Neutrophil (primary cell): ENCODE results near the gene RPS6KA2.
"Not testable (repeated sequence)": the region's sequence is repeated elsewhere in the genome, so short reads cannot be mapped to it uniquely, and the experiment has no call there.

ENCODE experiments used
- H3K27ac ChIP-seq: fragments of 200-600 bp; sonication (generic); 2 replicates; pipeline ENCODE4 v1.5.1; 2016; ENCODE audit warnings: mild to moderate bottlenecking, moderate library complexity
- H3K27me3 ChIP-seq: fragments of 200-600 bp; sonication (generic); 2 replicates; pipeline ENCODE4 v1.6.0; 2016; ENCODE audit warnings: mild to moderate bottlenecking
- H3K36me3 ChIP-seq: fragments of 200-600 bp; sonication (generic); 2 replicates; pipeline ENCODE4 v1.5.1; 2017
- H3K4me1 ChIP-seq, 2 experiments: fragments of 200-600 bp in 1 of 2; sonication (generic) in 1 of 2; 1 replicate in 1 of 2; 2 replicates in 1 of 2; pipeline versions ENCODE4 v1.5.1 to v1.6.1; 2013 to 2016; ENCODE audit warnings: low read depth in 1 of 2, low read length in 1 of 2, mild to moderate bottlenecking in 1 of 2, moderate library complexity in 1 of 2; ENCODE audit not compliant: control insufficient read depth in 1 of 2, insufficient read depth in 1 of 2
- H3K4me3 ChIP-seq, 2 experiments: fragments of 200-600 bp in 1 of 2; sonication (generic) in 1 of 2; 1 replicate in 1 of 2; 2 replicates in 1 of 2; pipeline ENCODE4 v1.5.1; 2013 to 2016; ENCODE audit warnings: low read depth in 1 of 2, low read length in 1 of 2, mild to moderate bottlenecking in 1 of 2, moderate library complexity in 1 of 2
- H3K9me3 ChIP-seq: fragments of 200-600 bp; sonication (generic); 2 replicates; pipeline ENCODE4 v1.5.1; 2016
- TF ChIP-seq, protein P1 (sequence below): fragments of 200-600 bp; sonication (generic); IDR thresholded peaks from 2 replicates; pipeline ENCODE4 v1.5.1; 2016; ENCODE audit warnings: antibody characterized with exemption

RPS6KA2 gene

GRCh38 chr6:166539543-166539942 is 87.5 kb downstream of the RPS6KA2 start:
- Histone ChIP-seq H3K4me1 (peaks cover 4 to 12% of the 10 kb centered on the region in 2 experiments), H3K36me3 (peaks cover 25% of the 10 kb centered on the region), H3K27me3 (no peaks in the 10 kb centered on the region), H3K4me3 (no peak overlapping the region), H3K9me3 (no peaks in the 10 kb centered on the region), H3K27ac (no peak overlapping the region)
- TF ChIP-seq, protein P1, sequence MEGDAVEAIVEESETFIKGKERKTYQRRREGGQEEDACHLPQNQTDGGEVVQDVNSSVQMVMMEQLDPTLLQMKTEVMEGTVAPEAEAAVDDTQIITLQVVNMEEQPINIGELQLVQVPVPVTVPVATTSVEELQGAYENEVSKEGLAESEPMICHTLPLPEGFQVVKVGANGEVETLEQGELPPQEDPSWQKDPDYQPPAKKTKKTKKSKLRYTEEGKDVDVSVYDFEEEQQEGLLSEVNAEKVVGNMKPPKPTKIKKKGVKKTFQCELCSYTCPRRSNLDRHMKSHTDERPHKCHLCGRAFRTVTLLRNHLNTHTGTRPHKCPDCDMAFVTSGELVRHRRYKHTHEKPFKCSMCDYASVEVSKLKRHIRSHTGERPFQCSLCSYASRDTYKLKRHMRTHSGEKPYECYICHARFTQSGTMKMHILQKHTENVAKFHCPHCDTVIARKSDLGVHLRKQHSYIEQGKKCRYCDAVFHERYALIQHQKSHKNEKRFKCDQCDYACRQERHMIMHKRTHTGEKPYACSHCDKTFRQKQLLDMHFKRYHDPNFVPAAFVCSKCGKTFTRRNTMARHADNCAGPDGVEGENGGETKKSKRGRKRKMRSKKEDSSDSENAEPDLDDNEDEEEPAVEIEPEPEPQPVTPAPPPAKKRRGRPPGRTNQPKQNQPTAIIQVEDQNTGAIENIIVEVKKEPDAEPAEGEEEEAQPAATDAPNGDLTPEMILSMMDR = no peak

- not testable (repeated sequence) for H3K9me3 ChIP-seq, H3K4me3 ChIP-seq, H3K27ac ChIP-seq, H3K27me3 ChIP-seq
- H3K36me3 ChIP-seq = peaks cover 25% of the 10 kb centered on the region
- H3K4me1 ChIP-seq = peaks cover 4 to 12% of the 10 kb centered on the region in 2 experiments
Observed at GRCh38 chr6:166539011-166539385, 88.1 kb downstream of the RPS6KA2 start.

- Histone ChIP-seq H3K27ac (no peak overlapping the region), H3K4me3 (no peak overlapping the region), H3K4me1 (peaks cover 4 to 12% of the 10 kb centered on the region in 2 experiments), H3K36me3 (peaks cover 28% of the 10 kb centered on the region), H3K27me3 (no peaks in the 10 kb centered on the region), H3K9me3 (no peaks in the 10 kb centered on the region)
- TF ChIP-seq, protein P1 = no peak
Observed at GRCh38 chr6:166538297-166539010, 88.6 kb downstream of the RPS6KA2 start.

DNA sequence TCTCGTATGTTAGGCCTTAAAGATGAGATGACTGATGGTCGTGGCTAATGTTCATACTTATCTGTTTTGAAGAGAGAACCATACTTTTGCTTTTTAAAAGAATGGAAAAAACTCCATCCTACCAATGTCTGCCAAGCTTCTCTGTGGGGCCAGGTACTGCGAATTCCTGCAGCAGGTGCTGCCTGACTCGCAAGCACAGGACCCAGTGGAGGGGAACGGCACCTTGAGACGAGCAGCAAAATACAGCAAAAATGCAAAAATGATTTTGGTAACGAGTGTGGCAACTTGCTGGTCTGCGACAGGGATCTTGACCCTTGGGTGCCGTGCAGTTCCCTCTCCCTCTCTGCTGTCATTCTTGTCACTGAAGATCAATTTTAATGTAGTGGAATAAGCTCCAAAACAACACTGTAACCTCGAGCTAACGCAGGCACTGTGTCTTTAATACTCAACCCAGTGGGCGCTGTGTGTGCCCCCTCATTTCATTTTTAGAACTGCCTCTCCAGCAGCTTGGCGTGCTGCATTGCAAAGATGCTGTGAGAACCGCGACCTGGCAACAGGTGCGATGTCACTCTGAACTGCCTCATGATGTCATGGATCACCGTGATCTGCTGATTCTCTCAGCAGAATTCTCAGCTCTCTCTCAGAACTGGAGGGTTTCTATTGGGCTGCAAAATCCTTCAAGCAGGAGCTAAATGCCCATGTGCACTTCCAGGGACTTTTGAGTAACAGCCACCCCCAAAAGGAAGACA is 92.2 kb downstream of the RPS6KA2 start:
- H3K36me3 ChIP-seq = peaks cover 59% of the 10 kb centered on the region
- H3K4me3 ChIP-seq = no peak overlapping the region
- no peaks in the 10 kb centered on the region for H3K9me3 ChIP-seq
- H3K4me1 ChIP-seq = peaks cover 4 to 12% of the 10 kb centered on the region in 2 experiments
- no peaks in the 10 kb centered on the region for H3K27me3 ChIP-seq
- TF ChIP-seq, protein P1 = no peak
- no peak overlapping the region for H3K27ac ChIP-seq

DNA sequence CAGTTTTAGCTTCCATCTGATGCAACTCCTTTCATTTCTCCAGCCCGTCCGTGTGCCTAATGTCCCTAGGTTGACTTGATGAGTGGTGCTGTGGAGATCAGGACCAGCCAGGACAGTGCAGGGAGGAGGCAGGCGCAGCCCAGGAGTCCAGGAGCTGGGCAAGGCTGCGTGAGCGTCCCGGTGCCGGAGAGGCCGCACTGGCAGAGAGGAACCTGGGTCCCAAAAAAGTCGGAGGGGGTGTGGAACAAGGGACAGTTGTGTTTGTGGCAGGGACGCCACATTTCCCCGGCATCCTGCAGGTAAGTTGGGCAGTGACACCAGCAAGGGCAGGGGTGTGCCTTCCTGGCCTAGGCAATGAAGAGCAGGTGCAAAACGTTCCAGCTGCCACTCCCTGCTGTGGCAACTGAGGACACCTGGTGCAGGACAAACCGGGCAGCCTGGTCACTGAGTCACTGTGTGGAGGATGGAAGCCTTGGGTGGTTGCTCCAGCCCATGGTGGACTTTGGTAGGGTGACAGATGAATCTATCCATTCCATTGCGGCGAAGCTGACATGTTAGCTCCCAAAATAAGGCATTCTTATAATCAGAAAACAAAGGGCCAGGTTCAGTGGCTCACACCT is 93.7 kb downstream of the RPS6KA2 start:
- TF ChIP-seq, protein P1 = no peak
- Histone ChIP-seq H3K4me1 (peaks cover 4 to 9% of the 10 kb centered on the region in 2 experiments), H3K36me3 (peaks cover 67% of the 10 kb centered on the region), H3K27me3 (no peaks in the 10 kb centered on the region), H3K4me3 (no peak overlapping the region), H3K9me3 (no peaks in the 10 kb centered on the region), H3K27ac (no peak overlapping the region)

DNA sequence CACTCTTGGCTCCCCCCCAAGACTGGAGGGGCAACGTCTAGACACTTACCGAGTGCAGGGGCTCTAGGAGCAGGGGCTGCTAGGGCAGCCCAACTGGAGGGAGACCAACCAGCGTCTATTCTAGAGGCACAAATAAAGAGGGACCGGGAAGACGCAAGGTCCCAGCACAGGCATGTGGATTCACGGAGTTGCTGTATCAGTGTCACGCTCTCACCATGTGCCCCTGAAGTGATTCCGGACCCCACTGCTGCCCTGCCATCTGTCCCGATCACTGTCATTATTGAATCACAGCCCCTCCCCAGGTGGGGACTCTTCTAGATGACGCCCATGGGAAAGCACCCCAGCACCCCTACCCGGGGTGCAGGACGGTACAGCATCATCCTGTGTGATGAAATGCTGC is 94.7 kb downstream of the RPS6KA2 start:
- H3K4me1 ChIP-seq = no peaks in the 10 kb centered on the region
- no peak overlapping the region for H3K4me3 ChIP-seq
- no peaks in the 10 kb centered on the region for H3K9me3 ChIP-seq
- TF ChIP-seq, protein P1 = no peak
- H3K36me3 ChIP-seq = peaks cover 68% of the 10 kb centered on the region
- no peaks in the 10 kb centered on the region for H3K27me3 ChIP-seq
- H3K27ac ChIP-seq = no peak overlapping the region
